K562 (cell line): ENCODE results near the gene FASTKD1. TPM values are rescaled to one million over a fixed set of nuclear protein-coding genes. Genes with fewer than 3 reads are reported as not detected.
A peak's percentile ranks its signal among the peaks of the same experiment; 100 is the strongest.

Experiments
- E2F8 ChIP-seq: fragments of 450-650 bp; IDR thresholded peaks from 2 replicates; pipeline ENCODE4 v1.7.1; 2018; ENCODE audit warnings: mild to moderate bottlenecking, low read depth; ENCODE audit not compliant: partially characterized antibody
- MCM5 ChIP-seq: fragments of 450-650 bp; IDR thresholded peaks from 2 replicates; pipeline ENCODE4 v1.6.1; 2016; ENCODE audit warnings: low read depth
- POLR2G ChIP-seq: fragments of 200-400 bp; formaldehyde crosslinking; IDR thresholded peaks from 2 replicates; pipeline ENCODE4 v1.6.1; 2017; ENCODE audit warnings: low read depth, mild to moderate bottlenecking, antibody characterized with exemption, low read length, moderate library complexity
- RBM17 ChIP-seq: fragments of 200-400 bp; formaldehyde crosslinking; IDR thresholded peaks from 2 replicates; pipeline ENCODE4 v1.6.1; 2017; ENCODE audit warnings: low read depth, mild to moderate bottlenecking, low read length, borderline replicate concordance
- REST ChIP-seq, 2 experiments: fragments of 450-650 bp; formaldehyde crosslinking in 1 of 2; IDR thresholded peaks; 2 replicates each; pipeline versions ENCODE4 v1.4.0 to v1.6.1; 2014 to 2020; ENCODE audit warnings: mild to moderate bottlenecking in 2 of 2, borderline replicate concordance in 1 of 2, low read depth in 1 of 2
- SMAD4 ChIP-seq: fragments of 250-450 bp; sonication (Bioruptor Pico); conservative IDR thresholded peaks from 2 replicates; pipeline ENCODE4 v1.8.0; 2021; ENCODE audit warnings: inconsistent platforms, mild to moderate bottlenecking, moderate library complexity
- polyA plus RNA-seq, 8 experiments: library from polyadenylated mRNA; depleted of rRNA in 4 of 8; stranded (reverse) in 5 of 8; unstranded in 3 of 8; fragments of >200 nt; fragmentation: Nextera tagmentation in 2 of 8; fragmentation: Illumina TruSeq in 1 of 8; extraction: Ambion mirVana in 2 of 8; extraction: Trizol in 1 of 8; gene quantifications; 2 replicates each; pipeline versions ENCODE4 v1.2.1 to v1.2.3, GENCODE V29; 2011 to 2014; ENCODE audit warnings: inconsistent platforms in 1 of 8, missing spikeins in 1 of 8
- total RNA-seq, 7 experiments: library from RNA; depleted of rRNA in 6 of 7; stranded (reverse); fragments of >200 nt in 6 of 7; fragmentation: Illumina TruSeq in 2 of 7; extraction: Trizol in 2 of 7; gene quantifications; 2 replicates each; pipeline versions ENCODE4 v1.2.1 to v1.2.3, GENCODE V29; 2011 to 2021; ENCODE audit warnings: low replicate concordance in 1 of 7
- TF ChIP-seq, protein P1 (sequence below): fragments of 250-450 bp; sonication (Bioruptor Pico); IDR thresholded peaks from 2 replicates; pipeline ENCODE4 v1.5.0; 2021; ENCODE audit warnings: mild to moderate bottlenecking, borderline replicate concordance
- TF ChIP-seq, protein P2 (sequence below): fragments of 450-650 bp; IDR thresholded peaks from 2 replicates; pipeline ENCODE4 v1.6.1; 2018; ENCODE audit warnings: mild to moderate bottlenecking, low read depth; ENCODE audit not compliant: partially characterized antibody
- TF ChIP-seq, protein P3 (sequence below): fragments of 250-450 bp; sonication (Bioruptor Pico); IDR thresholded peaks from 2 replicates; pipeline ENCODE4 v1.8.0; 2022; ENCODE audit warnings: moderate library complexity, mild to moderate bottlenecking, inconsistent platforms

The FASTKD1 gene
- total and polyA plus RNA-seq, 9 of the 15 experiments (the other 6 are each of a cell fraction or from before 2014, with no cell fraction given), result 63.5 to 134 (median 119) TPM

GRCh38 chr2:169584005-169584877 is 10.6 kb upstream of the FASTKD1 start, which contains the start of gene PPIG (continued):
- TF ChIP-seq E2F8, result peak; percentile 92
- TF ChIP-seq, protein P1, sequence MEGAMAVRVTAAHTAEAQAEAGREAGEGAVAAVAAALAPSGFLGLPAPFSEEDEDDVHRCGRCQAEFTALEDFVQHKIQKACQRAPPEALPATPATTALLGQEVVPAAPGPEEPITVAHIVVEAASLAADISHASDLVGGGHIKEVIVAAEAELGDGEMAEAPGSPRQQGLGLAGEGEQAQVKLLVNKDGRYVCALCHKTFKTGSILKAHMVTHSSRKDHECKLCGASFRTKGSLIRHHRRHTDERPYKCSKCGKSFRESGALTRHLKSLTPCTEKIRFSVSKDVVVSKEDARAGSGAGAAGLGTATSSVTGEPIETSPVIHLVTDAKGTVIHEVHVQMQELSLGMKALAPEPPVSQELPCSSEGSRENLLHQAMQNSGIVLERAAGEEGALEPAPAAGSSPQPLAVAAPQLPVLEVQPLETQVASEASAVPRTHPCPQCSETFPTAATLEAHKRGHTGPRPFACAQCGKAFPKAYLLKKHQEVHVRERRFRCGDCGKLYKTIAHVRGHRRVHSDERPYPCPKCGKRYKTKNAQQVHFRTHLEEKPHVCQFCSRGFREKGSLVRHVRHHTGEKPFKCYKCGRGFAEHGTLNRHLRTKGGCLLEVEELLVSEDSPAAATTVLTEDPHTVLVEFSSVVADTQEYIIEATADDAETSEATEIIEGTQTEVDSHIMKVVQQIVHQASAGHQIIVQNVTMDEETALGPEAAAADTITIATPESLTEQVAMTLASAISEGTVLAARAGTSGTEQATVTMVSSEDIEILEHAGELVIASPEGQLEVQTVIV (CRISPR knock-in tag), result peak; percentile 75; the same call in 1 of the 2 replicates
- TF ChIP-seq POLR2G, result peak; percentile 93
- TF ChIP-seq RBM17, result no peak
- no peak for TF ChIP-seq REST (IDR thresholded peaks at IDR 0.05; ENCODE audit: borderline replicate concordance)
- peak; percentile 29; the same call in 1 of the 2 replicates for TF ChIP-seq REST (CRISPR knock-in tag; IDR thresholded peaks at IDR 0.05; ENCODE audit: low read depth)
- TF ChIP-seq, protein P2, sequence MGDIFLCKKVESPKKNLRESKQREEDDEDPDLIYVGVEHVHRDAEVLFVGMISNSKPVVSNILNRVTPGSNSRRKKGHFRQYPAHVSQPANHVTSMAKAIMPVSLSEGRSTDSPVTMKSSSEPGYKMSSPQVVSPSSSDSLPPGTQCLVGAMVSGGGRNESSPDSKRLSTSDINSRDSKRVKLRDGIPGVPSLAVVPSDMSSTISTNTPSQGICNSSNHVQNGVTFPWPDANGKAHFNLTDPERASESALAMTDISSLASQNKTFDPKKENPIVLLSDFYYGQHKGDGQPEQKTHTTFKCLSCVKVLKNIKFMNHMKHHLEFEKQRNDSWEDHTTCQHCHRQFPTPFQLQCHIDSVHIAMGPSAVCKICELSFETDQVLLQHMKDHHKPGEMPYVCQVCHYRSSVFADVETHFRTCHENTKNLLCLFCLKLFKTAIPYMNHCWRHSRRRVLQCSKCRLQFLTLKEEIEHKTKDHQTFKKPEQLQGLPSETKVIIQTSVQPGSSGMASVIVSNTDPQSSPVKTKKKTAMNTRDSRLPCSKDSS, result peak; percentile 95
- TF ChIP-seq MCM5, result no peak
- TF ChIP-seq, protein P3, sequence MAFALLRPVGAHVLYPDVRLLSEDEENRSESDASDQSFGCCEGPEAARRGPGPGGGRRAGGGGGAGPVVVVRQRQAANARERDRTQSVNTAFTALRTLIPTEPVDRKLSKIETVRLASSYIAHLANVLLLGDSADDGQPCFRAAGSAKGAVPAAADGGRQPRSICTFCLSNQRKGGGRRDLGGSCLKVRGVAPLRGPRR (CRISPR knock-in tag), result no peak
- no peak; the same call in 1 of the 2 replicates for TF ChIP-seq SMAD4 (CRISPR knock-in tag)
